Kidney epithelial cell (primary cell): ENCODE measurements around the gene JKAMP. TPM values are rescaled to one million over a fixed set of nuclear protein-coding genes. Genes with fewer than 3 reads are reported as not detected.
A peak's percentile ranks its signal among the peaks of the same experiment; 100 is the strongest.

ENCODE experiments used
- DNase-seq: peaks from one replicate; pipeline ENCODE4 v3.0.0-alpha.2; 2010; ENCODE audit warnings: low read depth
- H3K27me3 ChIP-seq: 2 replicates; pipeline ENCODE4 v1.6.0; 2011; ENCODE audit warnings: low read length; ENCODE audit not compliant: control insufficient read depth, insufficient read depth
- H3K36me3 ChIP-seq: 2 replicates; pipeline ENCODE4 v1.5.1; 2011; ENCODE audit warnings: low read length; ENCODE audit not compliant: control insufficient read depth, insufficient read depth
- H3K4me3 ChIP-seq: 2 replicates; pipeline ENCODE4 v1.5.1; 2011; ENCODE audit warnings: low read depth, mild to moderate bottlenecking, control low read depth, low read length
- CTCF ChIP-seq: IDR thresholded peaks from 2 replicates; pipeline ENCODE4 v1.5.1; 2011; ENCODE audit warnings: mild to moderate bottlenecking, moderate library complexity, low read length, control low read depth, inconsistent platforms; ENCODE audit not compliant: insufficient read depth, poor library complexity, severe bottlenecking
- total RNA-seq: library from RNA; depleted of rRNA; stranded (reverse); fragments of >200 nt; gene quantifications from 2 replicates; pipeline ENCODE4 v1.2.3, GENCODE V29; 2015

The JKAMP gene
- total RNA-seq, 1 donor from 2014 or later = 66.7 TPM

- H3K36me3 ChIP-seq = no peaks in the 10 kb centered on the region
- peak; percentile 72 for TF ChIP-seq CTCF
- no peak for DNase-seq
- H3K27me3 ChIP-seq = no peaks in the 10 kb centered on the region
- no peak overlapping the region for H3K4me3 ChIP-seq
These were observed 27.7 kb downstream of the JKAMP start for GRCh38 chr14:59511916-59512575.

DNA sequence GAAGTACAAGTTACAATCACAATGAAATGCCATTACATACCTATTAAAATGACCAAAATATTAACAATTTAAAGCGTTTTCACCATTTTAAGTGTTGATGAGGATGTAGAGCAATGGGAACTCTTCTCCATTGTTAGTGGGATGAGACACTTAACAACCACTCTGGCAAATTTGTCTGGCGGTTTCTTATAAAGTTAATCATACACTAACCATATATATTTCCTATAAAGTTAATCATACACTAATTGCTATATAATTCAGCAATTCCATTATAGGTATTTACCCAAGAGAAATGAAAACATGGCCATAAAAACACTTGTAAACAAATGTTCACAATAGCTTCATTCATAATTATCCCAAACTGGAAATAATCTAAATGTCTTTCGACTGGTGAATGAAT is 35.9 kb downstream of the JKAMP start:
- no peak for TF ChIP-seq CTCF
- Histone ChIP-seq H3K27me3 (no peaks in the 10 kb centered on the region), H3K4me3 (no peak overlapping the region), H3K36me3 (no peaks in the 10 kb centered on the region)
- no peak for DNase-seq

DNA sequence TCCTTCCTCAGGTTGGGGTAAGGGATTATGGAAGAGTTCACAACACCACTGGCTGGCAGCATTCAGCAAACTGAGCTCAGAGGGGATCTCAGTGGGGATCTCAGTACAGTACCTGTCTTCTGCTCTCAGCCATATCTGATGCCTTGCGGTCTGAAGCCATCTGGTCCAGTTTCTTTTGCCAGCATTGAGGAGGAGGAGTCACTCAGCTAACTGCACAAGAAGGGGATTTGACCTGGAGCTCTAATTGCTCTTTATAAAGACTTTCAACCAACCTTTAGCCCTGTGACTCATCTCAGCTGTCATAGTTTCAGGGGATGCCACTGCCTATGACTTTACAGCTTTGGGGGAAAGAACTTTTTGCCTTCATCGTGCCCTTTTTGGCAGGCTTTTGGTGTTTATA is 44.9 kb downstream of the JKAMP start:
- Histone ChIP-seq H3K36me3 (no peaks in the 10 kb centered on the region), H3K27me3 (no peaks in the 10 kb centered on the region), H3K4me3 (no peak overlapping the region)
- no peak for DNase-seq
- TF ChIP-seq CTCF = no peak

- Histone ChIP-seq H3K36me3 (no peaks in the 10 kb centered on the region), H3K27me3 (no peaks in the 10 kb centered on the region), H3K4me3 (no peak overlapping the region)
- DNase-seq = no peak
- TF ChIP-seq CTCF = no peak
These were observed 46.0 kb downstream of the JKAMP start for GRCh38 chr14:59530349-59530748.

- TF ChIP-seq CTCF = no peak
- Histone ChIP-seq H3K36me3 (no peaks in the 10 kb centered on the region), H3K4me3 (no peak overlapping the region), H3K27me3 (no peaks in the 10 kb centered on the region)
- no peak for DNase-seq
These were observed 48.1 kb downstream of the JKAMP start for GRCh38 chr14:59532419-59532818.

DNA sequence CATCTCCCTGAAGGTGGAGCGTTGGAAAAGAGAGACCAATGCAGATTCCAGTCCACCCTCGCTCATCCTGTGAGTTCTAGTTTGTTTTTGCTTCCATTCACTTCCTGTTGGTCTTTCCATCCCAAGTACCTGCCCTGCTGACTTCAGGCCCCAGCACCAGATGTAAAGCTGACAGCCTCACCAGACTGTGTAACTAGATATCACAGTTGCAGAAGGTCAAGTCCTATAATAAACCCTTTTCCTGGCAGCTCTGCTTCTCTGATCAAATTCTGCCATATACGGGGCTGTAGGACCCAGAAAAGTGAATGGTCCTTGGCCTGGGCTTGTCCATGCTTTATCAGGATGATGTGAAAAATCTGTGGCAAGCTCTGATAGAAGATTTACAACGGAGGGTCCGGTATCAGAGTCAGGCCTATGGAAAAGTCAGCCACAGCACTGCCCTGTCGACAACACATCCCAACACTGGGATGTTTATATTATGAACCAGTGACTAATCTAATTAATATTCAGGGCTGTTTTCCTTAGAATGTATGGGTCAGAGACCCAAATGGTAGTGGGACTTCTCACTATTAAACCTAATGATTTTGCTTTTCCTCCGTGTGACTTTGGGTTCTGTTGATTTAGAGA is 50.2 kb downstream of the JKAMP start:
- H3K4me3 ChIP-seq = no peak overlapping the region
- TF ChIP-seq CTCF = no peak
- no peak for DNase-seq
- no peaks in the 10 kb centered on the region for H3K27me3 ChIP-seq
- H3K36me3 ChIP-seq = no peaks in the 10 kb centered on the region
